GM12878 (cell line): Measurements from ENCODE around the gene ZNF451. TPM values are rescaled to one million over a fixed set of nuclear protein-coding genes. Genes with fewer than 3 reads are reported as not detected.

Experiments used
- ATAC-seq: fragments of 200-7000 bp; cut with Tn5 transposase; 3 replicates; pipeline ENCODE4 v1.9.1; 2020; ENCODE audit warnings: mild to moderate bottlenecking, moderate library complexity
- BruUV-seq: library from RNA; stranded (reverse); fragments of 400-500 nt; replicated peaks from 2 replicates; lab custom pipeline; 2021; lab: Mats Ljungman, UMichigan
- CTCF ChIA-PET: fragments of 300-600 bp; sonication (Branson Sonifier 250); formaldehyde crosslinking; extraction: SDS; loops from one replicate; lab custom pipeline; 2021; ENCODE audit warnings: inconsistent platforms; lab: Yijun Ruan, JAX
- POLR2A ChIA-PET: fragments of 350-600 bp; formaldehyde crosslinking; extraction: SDS; loops from one replicate; lab custom pipeline; 2021; ENCODE audit warnings: inconsistent platforms; lab: Charles Lee
- RAD21 ChIA-PET: fragments of 300-600 bp; sonication (Branson Sonifier 250); formaldehyde crosslinking; loops from one replicate; lab custom pipeline; 2023; ENCODE audit warnings: antibody characterized with exemption; ENCODE audit not compliant: unreplicated experiment; lab: Charles Lee
- SMC1A ChIA-PET: fragments of 300-600 bp; sonication (Branson Sonifier 250); formaldehyde crosslinking; loops from one replicate; lab custom pipeline; 2023; ENCODE audit not compliant: unreplicated experiment, uncharacterized antibody; lab: Charles Lee
- DNase-seq: peaks from one replicate; pipeline ENCODE4 v3.0.0-alpha.2; 2011; ENCODE audit warnings: low read depth, low spot score
- FAIRE-seq: peaks from 3 replicates; lab custom pipeline; 2011; peaks lifted over from hg19 to GRCh38; lab: Jason Lieb, UNC
- H2AFZ ChIP-seq: 2 replicates; pipeline ENCODE4 v1.6.0; 2011; ENCODE audit warnings: low read depth, low read length, control low read depth; ENCODE audit not compliant: control insufficient read depth
- H3K27ac ChIP-seq: 2 replicates; pipeline ENCODE4 v1.5.1; 2011; ENCODE audit warnings: control low read depth; ENCODE audit not compliant: control insufficient read depth, insufficient read depth
- H3K27me3 ChIP-seq, 2 experiments: replicated peaks in 1 of 2; 2 replicates each; pipeline versions ENCODE4 v1.6.0 to v1.6.1; 2011; ENCODE audit warnings: low read length in 1 of 2; ENCODE audit not compliant: control insufficient read depth in 2 of 2, insufficient read depth in 2 of 2
- H3K36me3 ChIP-seq, 2 experiments: 2 replicates each; pipeline ENCODE4 v1.5.1; 2011; ENCODE audit warnings: low read length in 1 of 2; ENCODE audit not compliant: control insufficient read depth in 2 of 2, insufficient read depth in 2 of 2
- H3K4me1 ChIP-seq: 2 replicates; pipeline ENCODE4 v1.6.1; 2011; ENCODE audit warnings: mild to moderate bottlenecking, low read length, moderate library complexity, mixed read lengths; ENCODE audit not compliant: control insufficient read depth, insufficient read depth
- H3K4me2 ChIP-seq: 2 replicates; pipeline ENCODE4 v1.6.0; 2011; ENCODE audit warnings: control low read depth; ENCODE audit not compliant: control insufficient read depth, insufficient read depth
- H3K4me3 ChIP-seq: fragments of 200-600 bp; sonication (generic); 2 replicates; pipeline ENCODE4 v1.5.1; 2016
- H3K79me2 ChIP-seq: 2 replicates; pipeline ENCODE4 v1.6.0; 2011; ENCODE audit warnings: low read length; ENCODE audit not compliant: control insufficient read depth, insufficient read depth
- H3K9ac ChIP-seq: 2 replicates; pipeline ENCODE4 v1.8.0; 2011; ENCODE audit warnings: low read length, control low read depth, mixed read lengths; ENCODE audit not compliant: control insufficient read depth, insufficient read depth
- H3K9me3 ChIP-seq: replicated peaks from 3 replicates; pipeline ENCODE4 v1.5.1; 2011; ENCODE audit warnings: mild to moderate bottlenecking, low read length; ENCODE audit not compliant: control insufficient read depth, insufficient read depth
- H4K20me1 ChIP-seq: 2 replicates; pipeline ENCODE4 v1.6.0; 2011; ENCODE audit not compliant: control insufficient read depth, insufficient read depth
- BACH1 ChIP-seq: fragments of 450-650 bp; IDR thresholded peaks from 2 replicates; pipeline ENCODE4 v1.6.1; 2017; ENCODE audit warnings: mild to moderate bottlenecking, borderline replicate concordance
- BHLHE40 ChIP-seq, 2 experiments: fragments of 450-650 bp in 1 of 2; IDR thresholded peaks; 2 replicates each; pipeline ENCODE4 v1.6.1; 2011 to 2017; ENCODE audit warnings: low read depth in 2 of 2, borderline replicate concordance in 1 of 2, improper control_type of control experiment in 1 of 2, low read length in 1 of 2, mild to moderate bottlenecking in 1 of 2
- CREB1 ChIP-seq: IDR thresholded peaks from 2 replicates; pipeline ENCODE4 v1.6.1; 2012; ENCODE audit warnings: low read depth, mild to moderate bottlenecking, inconsistent platforms
- HDAC2 ChIP-seq: fragments of 200-600 bp; sonication (generic); IDR thresholded peaks from 2 replicates; pipeline ENCODE4 v1.6.1; 2017
- JUND ChIP-seq: IDR thresholded peaks from 2 replicates; pipeline ENCODE4 v1.6.1; 2012; ENCODE audit warnings: low read depth, mild to moderate bottlenecking, low read length, improper control_type of control experiment, moderate library complexity
- NRF1 ChIP-seq: conservative IDR thresholded peaks from 2 replicates; pipeline ENCODE4 v1.6.1; 2011; ENCODE audit warnings: mild to moderate bottlenecking, low read depth, low read length, improper control_type of control experiment
- POLR2AphosphoS2 ChIP-seq: IDR thresholded peaks from 2 replicates; pipeline ENCODE4 v1.6.1; 2011; ENCODE audit warnings: low read depth, mild to moderate bottlenecking, low read length, improper control_type of control experiment, moderate library complexity
- SMC3 ChIP-seq: IDR thresholded peaks from 2 replicates; pipeline ENCODE4 v1.6.1; 2011; ENCODE audit warnings: low read length, improper control_type of control experiment, borderline replicate concordance
- TCF3 ChIP-seq: IDR thresholded peaks from 2 replicates; pipeline ENCODE4 v1.6.1; 2012; ENCODE audit warnings: low read depth, mild to moderate bottlenecking, low read length, borderline replicate concordance; ENCODE audit not compliant: insufficient read depth
- TCF7 ChIP-seq: IDR thresholded peaks from 2 replicates; pipeline ENCODE4 v1.6.1; 2014; ENCODE audit warnings: antibody characterized with exemption, borderline replicate concordance
- WRNIP1 ChIP-seq: IDR thresholded peaks from 2 replicates; pipeline ENCODE4 v1.6.1; 2011; ENCODE audit warnings: low read depth, low read length, improper control_type of control experiment, borderline replicate concordance
- WGBS: methylation state at CpG from one replicate; pipeline ENCODE4 v1.1.6; 2016; ENCODE audit warnings: low lambda C conversion rate; ENCODE audit not compliant: insufficient replicate concordance, insufficient coverage; ENCODE audit errors: missing lambda C conversion rate; 5-methylcytosine and 5-hydroxymethylcytosine counted together
- in situ Hi-C: fragments of 300-500 bp; cut with MboI; formaldehyde crosslinking; loops from 9 replicates; pipeline ENCODE4 v1.14.3; 2018; ENCODE audit warnings: mixed read lengths
- intact Hi-C: fragments of 100-400 bp; cut with micrococcal nuclease; formaldehyde crosslinking; loops from one replicate; pipeline ENCODE4 v1.14.2; 2022; ENCODE audit not compliant: unreplicated experiment
- polyA plus RNA-seq, 11 experiments: library from polyadenylated mRNA; depleted of rRNA in 4 of 11; unstranded in 6 of 11; stranded (reverse) in 5 of 11; fragments of >200 nt; fragmentation: Nextera tagmentation in 4 of 11; fragmentation: Illumina TruSeq in 1 of 11; extraction: Ambion mirVana in 4 of 11; extraction: Trizol in 1 of 11; gene quantifications; 1 replicate in 1 of 11; 2 replicates in 10 of 11; pipeline versions ENCODE4 v1.2.1 to v1.2.3, GENCODE V29; 2011 to 2016; ENCODE audit warnings: inconsistent platforms in 2 of 11, missing spikeins in 2 of 11, low read depth in 1 of 11
- total RNA-seq, 4 experiments: library from RNA; depleted of rRNA in 3 of 4; stranded (reverse); fragments of >200 nt in 3 of 4; fragmentation: Illumina TruSeq in 1 of 4; extraction: Trizol in 1 of 4; gene quantifications; 2 replicates each; pipeline versions ENCODE4 v1.2.1 to v1.2.3, GENCODE V29; 2013 to 2021
- TF ChIP-seq, protein P1 (sequence below): fragments of 450-650 bp; IDR thresholded peaks from 2 replicates; pipeline ENCODE4 v1.6.1; 2017; ENCODE audit warnings: antibody characterized with exemption, mild to moderate bottlenecking, moderate library complexity

ZNF451 gene
- total and polyA plus RNA-seq, 10 of the 15 experiments (the other 5 are each of a cell fraction or from before 2014, with no cell fraction given), result 6.5 to 44.4 (median 23.8) TPM

DNA sequence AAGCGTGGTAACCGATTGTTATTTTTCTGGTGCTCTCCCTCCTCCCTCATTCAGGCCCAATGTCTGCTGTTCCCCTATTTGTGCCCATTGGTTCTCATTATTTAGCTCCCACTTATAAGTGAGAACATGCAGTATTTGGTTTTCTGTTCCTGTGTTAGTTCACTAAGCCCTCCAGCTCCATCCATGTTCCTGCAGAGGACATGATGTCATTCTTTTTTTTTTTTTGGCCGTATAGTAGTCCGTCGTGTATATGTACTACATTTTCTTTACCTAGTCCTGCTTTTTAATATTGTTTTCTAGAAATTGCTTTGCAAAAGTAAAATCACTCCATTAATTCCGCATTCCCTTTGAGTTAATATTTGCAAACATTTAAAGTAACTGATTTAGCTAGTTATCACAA lies 23.1 kb downstream of the ZNF451 start:
- H3K27me3 ChIP-seq, result no peaks in the 10 kb centered on the region
- ChIA-PET RAD21 (interaction anchor here (1.5 kb wide), 1 partner anchor 12 kb away, joined by 5 read pairs; no protein-coding TSS in a partner anchor), POLR2A (interaction anchor here (0.5 to 1.6 kb wide), 2 partner anchors 11 to 16 kb away, joined by 3 read pairs; no protein-coding TSS in a partner anchor), SMC1A (interaction anchor here (0.9 to 4.2 kb wide), 3 partner anchors 12 to 153 kb away, joined by 3 to 17 read pairs (median 5); no protein-coding TSS in a partner anchor), CTCF (interaction anchor here (0.6 to 0.7 kb wide), 2 partner anchors 49 to 156 kb away, joined by 3 read pairs; no protein-coding TSS in a partner anchor)
- H3K9me3 ChIP-seq, result no peaks in the 10 kb centered on the region
- in situ Hi-C loops, result no loop called here
- H3K27ac ChIP-seq, result no peak overlapping the region
- H3K4me1 ChIP-seq, result peaks cover 10% of the 10 kb centered on the region
- TF ChIP-seq HDAC2 (no peak), JUND (no peak), NRF1 (no peak), BHLHE40 (IDR thresholded peaks at IDR 0.05; ENCODE audit: borderline replicate concordance in 1 of 2, low read depth in 2 of 2, low read length in 1 of 2) (no peak), BACH1 (no peak), SMC3 (no peak), CREB1 (no peak), WRNIP1 (no peak), TCF7 (no peak), POLR2AphosphoS2 (no peak), TCF3 (no peak)
- TF ChIP-seq, protein P1, sequence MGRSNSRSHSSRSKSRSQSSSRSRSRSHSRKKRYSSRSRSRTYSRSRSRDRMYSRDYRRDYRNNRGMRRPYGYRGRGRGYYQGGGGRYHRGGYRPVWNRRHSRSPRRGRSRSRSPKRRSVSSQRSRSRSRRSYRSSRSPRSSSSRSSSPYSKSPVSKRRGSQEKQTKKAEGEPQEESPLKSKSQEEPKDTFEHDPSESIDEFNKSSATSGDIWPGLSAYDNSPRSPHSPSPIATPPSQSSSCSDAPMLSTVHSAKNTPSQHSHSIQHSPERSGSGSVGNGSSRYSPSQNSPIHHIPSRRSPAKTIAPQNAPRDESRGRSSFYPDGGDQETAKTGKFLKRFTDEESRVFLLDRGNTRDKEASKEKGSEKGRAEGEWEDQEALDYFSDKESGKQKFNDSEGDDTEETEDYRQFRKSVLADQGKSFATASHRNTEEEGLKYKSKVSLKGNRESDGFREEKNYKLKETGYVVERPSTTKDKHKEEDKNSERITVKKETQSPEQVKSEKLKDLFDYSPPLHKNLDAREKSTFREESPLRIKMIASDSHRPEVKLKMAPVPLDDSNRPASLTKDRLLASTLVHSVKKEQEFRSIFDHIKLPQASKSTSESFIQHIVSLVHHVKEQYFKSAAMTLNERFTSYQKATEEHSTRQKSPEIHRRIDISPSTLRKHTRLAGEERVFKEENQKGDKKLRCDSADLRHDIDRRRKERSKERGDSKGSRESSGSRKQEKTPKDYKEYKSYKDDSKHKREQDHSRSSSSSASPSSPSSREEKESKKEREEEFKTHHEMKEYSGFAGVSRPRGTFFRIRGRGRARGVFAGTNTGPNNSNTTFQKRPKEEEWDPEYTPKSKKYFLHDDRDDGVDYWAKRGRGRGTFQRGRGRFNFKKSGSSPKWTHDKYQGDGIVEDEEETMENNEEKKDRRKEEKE, result no peak
- over 99% methylated on average over 6 of the region's 6 CpGs for WGBS
- no peak for FAIRE-seq
- ATAC-seq, result no peak
- H2AFZ ChIP-seq, result no peak overlapping the region
- no peak overlapping the region for H3K4me3 ChIP-seq
- no peak for DNase-seq
- peaks cover 17% of the 10 kb centered on the region for H3K79me2 ChIP-seq
- H4K20me1 ChIP-seq, result no peaks in the 10 kb centered on the region
- no peak overlapping the region for H3K9ac ChIP-seq
- intact Hi-C loops, result no loop called here
- no TSS peak for BruUV-seq
- H3K36me3 ChIP-seq, result no peaks in the 10 kb centered on the region; a peak in 1 of 4 replicates
- no peak overlapping the region for H3K4me2 ChIP-seq
